B cell (primary cell): ENCODE data around the gene C1orf52. TPM values are rescaled to one million over a fixed set of nuclear protein-coding genes. Genes with fewer than 3 reads are reported as not detected.

Experiments
- ATAC-seq: fragments of 200-7000 bp; cut with Tn5 transposase; one replicate; pipeline ENCODE4 v1.10.0; 2021; ENCODE audit warnings: low read depth, mild to moderate bottlenecking, moderate number of reproducible peaks, moderate library complexity
- CTCF ChIA-PET: fragments of 350-600 bp; sonication (Branson Sonifier 250); formaldehyde crosslinking; loops from one replicate; lab custom pipeline; 2021; ENCODE audit warnings: antibody characterized with exemption, inconsistent platforms; lab: Charles Lee
- POLR2A ChIA-PET: fragments of 350-600 bp; sonication (Branson Sonifier 250); formaldehyde crosslinking; loops from one replicate; lab custom pipeline; 2021; ENCODE audit warnings: antibody characterized with exemption; lab: Charles Lee
- DNase-seq: peaks from one replicate; pipeline ENCODE4 v3.0.0; 2013
- H2AFZ ChIP-seq: 2 replicates; pipeline ENCODE4 v1.6.1; 2012; ENCODE audit warnings: mild to moderate bottlenecking, low read depth, low read length; ENCODE audit not compliant: insufficient read depth, poor library complexity, severe bottlenecking
- H3K27ac ChIP-seq, 2 donors: 1 replicate in 1 of 2; 2 replicates in 1 of 2; pipeline ENCODE4 v1.5.1; 2012 to 2013; ENCODE audit warnings: low read length in 2 of 2, mild to moderate bottlenecking in 2 of 2, moderate library complexity in 1 of 2
- H3K27me3 ChIP-seq, 4 experiments: fragments of 200-600 bp in 1 of 4; sonication (generic) in 1 of 4; replicated peaks in 1 of 4; 1 replicate in 2 of 4; 2 replicates in 2 of 4; pipeline versions ENCODE4 v1.6.1 to v1.7.0; 2013 to 2016; ENCODE audit warnings: low read length in 3 of 4, mild to moderate bottlenecking in 2 of 4, mixed read lengths in 1 of 4, moderate library complexity in 1 of 4; ENCODE audit not compliant: insufficient read depth in 4 of 4, control insufficient read depth in 3 of 4; ENCODE audit errors: control extremely low read depth in 1 of 4
- H3K36me3 ChIP-seq, 2 experiments: replicated peaks in 1 of 2; 1 replicate in 1 of 2; 2 replicates in 1 of 2; pipeline versions ENCODE4 v1.6.1 to v1.7.1; 2013; ENCODE audit warnings: low read length in 1 of 2; ENCODE audit not compliant: insufficient read depth in 2 of 2, control insufficient read depth in 1 of 2; ENCODE audit errors: control extremely low read depth in 1 of 2, extremely low read depth in 1 of 2
- H3K4me1 ChIP-seq, 2 donors: fragments of 200-600 bp in 1 of 2; sonication (generic) in 1 of 2; 1 replicate in 1 of 2; 2 replicates in 1 of 2; pipeline versions ENCODE4 v1.5.1 to v1.6.1; 2013 to 2017; ENCODE audit warnings: low read length in 2 of 2; ENCODE audit not compliant: control insufficient read depth in 2 of 2, insufficient read depth in 2 of 2
- H3K4me2 ChIP-seq: replicated peaks from 2 replicates; pipeline ENCODE3; 2012; ENCODE audit warnings: mild to moderate bottlenecking, low read depth, low read length; ENCODE audit not compliant: poor library complexity, severe bottlenecking
- H3K4me3 ChIP-seq, 5 experiments: fragments of 200-600 bp in 1 of 5; sonication (generic) in 1 of 5; 1 replicate in 3 of 5; 2 replicates in 2 of 5; pipeline versions ENCODE4 v1.5.1 to v1.7.0; 2011 to 2016; ENCODE audit warnings: low read length in 4 of 5, mild to moderate bottlenecking in 4 of 5, low read depth in 2 of 5, control low read depth in 1 of 5, moderate library complexity in 1 of 5; ENCODE audit not compliant: insufficient read depth in 1 of 5; ENCODE audit errors: control extremely low read depth in 1 of 5, extremely low read depth in 1 of 5
- H3K79me2 ChIP-seq: fragments of 200-600 bp; sonication (generic); one replicate; pipeline ENCODE4 v1.6.0; 2016; ENCODE audit warnings: low read length; ENCODE audit not compliant: control insufficient read depth, insufficient read depth
- H3K9ac ChIP-seq: fragments of 200-600 bp; sonication (generic); 2 replicates; pipeline ENCODE4 v1.6.1; 2017; ENCODE audit warnings: mild to moderate bottlenecking, low read length, moderate library complexity
- H3K9me3 ChIP-seq, 3 donors: one replicate each; pipeline versions ENCODE4 v1.6.1 to v1.7.1; 2013; ENCODE audit warnings: low read length in 2 of 3; ENCODE audit not compliant: control insufficient read depth in 2 of 3, insufficient read depth in 1 of 3; ENCODE audit errors: control extremely low read depth in 1 of 3
- H4K20me1 ChIP-seq: 2 replicates; pipeline ENCODE4 v1.6.0; 2012; ENCODE audit warnings: mild to moderate bottlenecking, low read length; ENCODE audit not compliant: insufficient read depth, control insufficient read depth, poor library complexity, severe bottlenecking
- H3K27ac Mint-ChIP-seq: one replicate; pipeline ENCODE4 v1.8.0; 2021; ENCODE audit warnings: mixed read lengths
- H3K27me3 Mint-ChIP-seq: one replicate; pipeline ENCODE4 v1.8.0; 2021; ENCODE audit warnings: mixed read lengths
- H3K4me1 Mint-ChIP-seq: one replicate; pipeline ENCODE4 v1.8.0; 2021; ENCODE audit warnings: mixed read lengths
- H3K4me3 Mint-ChIP-seq: one replicate; pipeline ENCODE4 v1.8.0; 2021; ENCODE audit warnings: mixed read lengths
- H3K9me3 Mint-ChIP-seq: one replicate; pipeline ENCODE4 v1.8.0; 2022; ENCODE audit warnings: mixed read lengths; ENCODE audit not compliant: insufficient read depth
- EZH2 ChIP-seq: IDR thresholded peaks from 2 replicates; pipeline ENCODE4 v1.6.1; 2012; ENCODE audit warnings: borderline replicate concordance, low read depth, mild to moderate bottlenecking, moderate library complexity, low read length; ENCODE audit not compliant: insufficient read depth, poor library complexity, severe bottlenecking
- WGBS: methylation state at CpG from one replicate; pipeline ENCODE4 v1.1.5; 2013; ENCODE audit warnings: missing lambda C conversion rate; ENCODE audit not compliant: insufficient coverage; 5-methylcytosine and 5-hydroxymethylcytosine counted together
- intact Hi-C: fragments of 100-400 bp; cut with micrococcal nuclease; formaldehyde crosslinking; loops from one replicate; pipeline ENCODE4 v1.10.0; 2022
- polyA minus RNA-seq: library from RNA; depleted of rRNA, polyadenylated mRNA; stranded (reverse); fragments of >200 nt; gene quantifications from 2 replicates; pipeline ENCODE4 v1.2.3, GENCODE V29; 2012
- polyA plus RNA-seq: library from polyadenylated mRNA; depleted of rRNA; stranded (reverse); fragments of >200 nt; gene quantifications from 2 replicates; pipeline ENCODE4 v1.2.3, GENCODE V29; 2012
- total RNA-seq, 2 donors: library from RNA; stranded (reverse); fragments of 120-200 nt in 1 of 2; gene quantifications; 1 replicate in 1 of 2; 2 replicates in 1 of 2; pipeline versions ENCODE4 v1.2.3 to v1.2.4, GENCODE V29; 2013 to 2022
- TF ChIP-seq, protein P1 (sequence below): fragments of 200-600 bp; IDR thresholded peaks from one replicate; pipeline ENCODE4 v1.8.0; 2022; ENCODE audit warnings: antibody characterized with exemption, mild to moderate bottlenecking

The C1orf52 gene
- total RNA-seq (39.9 and 45.3 TPM in 2 replicates), polyA plus RNA-seq (29.9 and 47.2 TPM in 2 replicates), polyA minus RNA-seq (29.2 and 48.3 TPM in 2 replicates)
- 26.0 TPM for total RNA-seq (2013)

DNA sequence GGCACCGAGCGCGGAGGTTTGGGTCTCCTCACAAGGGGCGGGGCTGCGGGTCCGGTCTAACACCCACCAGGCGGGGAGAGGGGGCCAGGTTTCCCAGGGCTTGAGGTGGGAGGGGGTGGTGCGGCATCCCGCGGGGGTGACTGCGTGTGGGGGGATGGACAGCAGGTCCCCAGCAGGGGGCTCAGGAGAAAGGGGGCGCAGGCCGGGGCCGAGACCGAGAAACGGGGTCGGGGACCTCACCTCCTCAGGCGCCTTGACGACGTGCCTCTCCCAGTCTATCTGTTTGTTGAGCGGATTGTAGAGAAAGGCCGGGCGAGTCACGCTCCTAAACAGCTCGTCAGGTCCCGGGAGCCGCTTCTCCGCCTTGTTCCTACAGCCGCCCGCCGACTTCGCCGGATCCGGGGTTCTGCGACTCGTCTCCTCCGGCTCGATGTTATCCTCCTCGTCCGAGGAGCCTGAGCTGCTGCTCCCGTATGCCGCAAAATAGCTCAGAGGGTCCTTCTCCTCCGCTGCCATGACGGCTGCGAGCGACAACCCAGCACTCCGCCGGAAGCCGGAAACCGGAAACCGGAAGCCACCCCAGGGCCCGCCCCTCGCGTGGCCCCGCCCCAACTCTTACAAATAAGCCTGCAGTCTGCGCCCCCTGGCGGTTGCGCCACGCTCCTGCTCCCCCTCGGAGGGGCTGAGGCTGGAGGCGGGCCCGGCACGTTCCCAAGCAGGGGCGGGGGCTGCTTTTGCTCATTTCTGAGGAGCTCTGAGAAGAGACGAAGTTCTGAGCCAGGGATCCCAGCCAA is at the start of gene C1orf52:
C1orf52 (minus strand) TSS at position 545 of the 794 bp plus-strand sequence; CDS start at position 516, 29 bp downstream.
- POLR2A ChIA-PET = interaction anchor here (0.6 to 1.4 kb wide), 3 partner anchors 17 to 315 kb away, joined by 3 to 26 read pairs (median 6); partner anchors contain the start of gene BCL10
- Histone ChIP-seq H3K79me2 (peaks cover 66% of the 10 kb centered on the region), H3K36me3 (peaks cover 11 to 21% of the 10 kb centered on the region in 2 experiments), H3K27me3 (no peaks in the 10 kb centered on the region), H3K9ac (peak within 1 kb of the TSS; percentile 87), H3K4me2 (peak within 1 kb of the TSS; percentile 95), H3K27ac (peak within 1 kb of the TSS; percentile 62 to 83), H3K4me3 (peak within 1 kb of the TSS; percentile 66 to 94 (median 85)), H2AFZ (peak within 1 kb of the TSS; percentile 86), H4K20me1 (peaks cover 16% of the 10 kb centered on the region), H3K9me3 (peaks cover 0 to 4% (median 0%) of the 10 kb centered on the region in 3 donors), H3K4me1 (peaks cover 17 to 18% of the 10 kb centered on the region in 2 donors)
- intact Hi-C loops = loop anchor here (1.0 to 10.0 kb wide), 8 partner anchors 17 to 449 kb away; partner anchors contain the start of genes BCL10, MCOLN3, SYDE2 and ZNHIT6
- ATAC-seq = peak; percentile 98
- CTCF ChIA-PET = interaction anchor here (0.6 to 12.2 kb wide), 20 partner anchors 9 to 777 kb away, joined by 3 to 223 read pairs (median 6); partner anchors contain the start of gene BCL10
- under 1% methylated on average over 57 of the region's 65 CpGs for WGBS
- Mint-ChIP-seq H3K27me3 (no peaks in the 10 kb centered on the region), H3K4me1 (peaks cover 38% of the 10 kb centered on the region), H3K27ac (peak within 1 kb of the TSS; percentile 92), H3K4me3 (peak within 1 kb of the TSS; percentile 95), H3K9me3 (no peaks in the 10 kb centered on the region)
- no peak for TF ChIP-seq EZH2
- TF ChIP-seq, protein P1, sequence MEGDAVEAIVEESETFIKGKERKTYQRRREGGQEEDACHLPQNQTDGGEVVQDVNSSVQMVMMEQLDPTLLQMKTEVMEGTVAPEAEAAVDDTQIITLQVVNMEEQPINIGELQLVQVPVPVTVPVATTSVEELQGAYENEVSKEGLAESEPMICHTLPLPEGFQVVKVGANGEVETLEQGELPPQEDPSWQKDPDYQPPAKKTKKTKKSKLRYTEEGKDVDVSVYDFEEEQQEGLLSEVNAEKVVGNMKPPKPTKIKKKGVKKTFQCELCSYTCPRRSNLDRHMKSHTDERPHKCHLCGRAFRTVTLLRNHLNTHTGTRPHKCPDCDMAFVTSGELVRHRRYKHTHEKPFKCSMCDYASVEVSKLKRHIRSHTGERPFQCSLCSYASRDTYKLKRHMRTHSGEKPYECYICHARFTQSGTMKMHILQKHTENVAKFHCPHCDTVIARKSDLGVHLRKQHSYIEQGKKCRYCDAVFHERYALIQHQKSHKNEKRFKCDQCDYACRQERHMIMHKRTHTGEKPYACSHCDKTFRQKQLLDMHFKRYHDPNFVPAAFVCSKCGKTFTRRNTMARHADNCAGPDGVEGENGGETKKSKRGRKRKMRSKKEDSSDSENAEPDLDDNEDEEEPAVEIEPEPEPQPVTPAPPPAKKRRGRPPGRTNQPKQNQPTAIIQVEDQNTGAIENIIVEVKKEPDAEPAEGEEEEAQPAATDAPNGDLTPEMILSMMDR = peak; percentile 99
- peak; percentile 94 for DNase-seq
